OCI-LY3 (cell line): ENCODE results near the gene PLRG1.

ENCODE experiments used
- EZH2phosphoT487 ChIP-seq: fragments of 200-600 bp; shearing (Covaris generic); IDR thresholded peaks from 2 replicates; pipeline ENCODE4 v1.6.1; 2018; ENCODE audit warnings: antibody characterized with exemption, mixed run types, low read depth
- TF ChIP-seq, protein P1 (sequence below): fragments of 200-600, 300-600 bp; sonication (generic); IDR thresholded peaks from 2 replicates; pipeline ENCODE4 v1.5.1; 2014; ENCODE audit warnings: antibody characterized with exemption, low read length, low read depth

DNA sequence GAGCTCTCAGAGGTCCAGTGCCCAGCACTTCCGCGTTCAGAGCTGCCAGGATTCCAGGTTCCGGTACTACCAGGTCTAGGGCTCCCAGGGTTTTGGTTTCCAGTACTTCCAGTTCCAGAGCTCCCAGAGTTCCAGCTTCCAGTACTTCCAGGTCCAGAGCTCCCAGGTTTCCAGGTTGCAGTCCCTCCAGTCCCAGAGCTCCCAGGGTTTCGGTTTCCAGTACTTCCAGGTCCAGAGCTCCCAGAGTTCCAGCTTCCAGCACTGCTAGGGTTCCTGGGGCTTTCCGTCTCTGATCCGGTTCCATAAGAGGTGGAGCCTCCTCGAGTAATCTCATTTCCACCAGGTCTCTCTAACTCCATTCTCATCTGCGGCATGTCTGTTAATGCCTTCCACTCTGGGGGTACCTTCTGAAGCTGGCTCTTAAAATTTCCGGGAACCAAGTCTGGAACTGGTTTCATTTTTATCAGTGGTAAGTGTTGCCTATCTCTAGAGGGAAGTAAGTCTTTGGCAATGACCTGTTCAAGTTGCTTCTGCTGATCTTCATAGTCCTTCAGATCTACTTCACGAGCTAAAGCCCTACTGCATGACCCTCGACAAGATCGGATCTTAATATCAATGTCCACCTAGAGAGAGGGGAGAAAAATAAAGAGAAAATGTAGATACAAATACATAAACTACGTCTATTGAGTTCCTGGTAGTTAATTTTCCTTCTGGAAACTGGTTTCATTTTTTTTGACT lies 36.3 kb upstream of the PLRG1 start:
- TF ChIP-seq, protein P1, sequence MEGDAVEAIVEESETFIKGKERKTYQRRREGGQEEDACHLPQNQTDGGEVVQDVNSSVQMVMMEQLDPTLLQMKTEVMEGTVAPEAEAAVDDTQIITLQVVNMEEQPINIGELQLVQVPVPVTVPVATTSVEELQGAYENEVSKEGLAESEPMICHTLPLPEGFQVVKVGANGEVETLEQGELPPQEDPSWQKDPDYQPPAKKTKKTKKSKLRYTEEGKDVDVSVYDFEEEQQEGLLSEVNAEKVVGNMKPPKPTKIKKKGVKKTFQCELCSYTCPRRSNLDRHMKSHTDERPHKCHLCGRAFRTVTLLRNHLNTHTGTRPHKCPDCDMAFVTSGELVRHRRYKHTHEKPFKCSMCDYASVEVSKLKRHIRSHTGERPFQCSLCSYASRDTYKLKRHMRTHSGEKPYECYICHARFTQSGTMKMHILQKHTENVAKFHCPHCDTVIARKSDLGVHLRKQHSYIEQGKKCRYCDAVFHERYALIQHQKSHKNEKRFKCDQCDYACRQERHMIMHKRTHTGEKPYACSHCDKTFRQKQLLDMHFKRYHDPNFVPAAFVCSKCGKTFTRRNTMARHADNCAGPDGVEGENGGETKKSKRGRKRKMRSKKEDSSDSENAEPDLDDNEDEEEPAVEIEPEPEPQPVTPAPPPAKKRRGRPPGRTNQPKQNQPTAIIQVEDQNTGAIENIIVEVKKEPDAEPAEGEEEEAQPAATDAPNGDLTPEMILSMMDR = no peak
- TF ChIP-seq EZH2phosphoT487 = no peak
